Sigmoid colon (tissue), 7 donors: ENCODE data around the gene DNAAF5. TPM values are rescaled to one million over a fixed set of nuclear protein-coding genes. Genes with fewer than 3 reads are reported as not detected.

ENCODE experiments used
- DNase-seq: peaks from one replicate; pipeline ENCODE4 v3.0.0-alpha.2; 2019
- H3K27ac ChIP-seq, 4 donors: fragments of 200-600 bp; sonication (generic); one replicate each; pipeline ENCODE4 v1.5.1; 2016 to 2019; ENCODE audit warnings: mild to moderate bottlenecking in 1 of 4
- H3K27me3 ChIP-seq, 3 donors: fragments of 200-600 bp; sonication (generic); one replicate each; pipeline ENCODE4 v1.5.1; 2019; ENCODE audit warnings: mild to moderate bottlenecking in 1 of 3
- H3K36me3 ChIP-seq, 4 donors: fragments of 200-600 bp; sonication (generic); one replicate each; pipeline ENCODE4 v1.5.1; 2016 to 2019
- H3K4me1 ChIP-seq, 4 donors: fragments of 200-600 bp; sonication (generic); one replicate each; pipeline ENCODE4 v1.5.1; 2017 to 2019
- H3K4me3 ChIP-seq, 4 donors: fragments of 200-600 bp; sonication (generic); one replicate each; pipeline ENCODE4 v1.5.1; 2017 to 2019; ENCODE audit warnings: mild to moderate bottlenecking in 2 of 4, moderate library complexity in 1 of 4
- H3K9me3 ChIP-seq, 4 donors: fragments of 200-600 bp in 3 of 4; sonication (generic) in 3 of 4; one replicate each; pipeline versions ENCODE4 v1.5.1 to v1.6.1; 2013 to 2019
- CTCF ChIP-seq, 4 experiments: fragments of 450-650 bp in 3 of 4; fragments of 200-600 bp in 1 of 4; IDR thresholded peaks; one replicate each; pipeline ENCODE4 v1.5.1; 2016 to 2019; ENCODE audit warnings: antibody characterized with exemption in 4 of 4, mild to moderate bottlenecking in 3 of 4, moderate library complexity in 2 of 4
- EP300 ChIP-seq, 4 donors: sonication (generic); formaldehyde crosslinking; IDR thresholded peaks; one replicate each; pipeline ENCODE4 v1.6.1; 2017; ENCODE audit warnings: antibody characterized with exemption in 4 of 4
- POLR2A ChIP-seq, 2 donors: fragments of 450-650 bp; IDR thresholded peaks; one replicate each; pipeline ENCODE4 v1.6.1; 2016; ENCODE audit warnings: antibody characterized with exemption in 2 of 2, mild to moderate bottlenecking in 2 of 2, moderate library complexity in 2 of 2
- POLR2AphosphoS5 ChIP-seq, 4 donors: sonication (generic); formaldehyde crosslinking; IDR thresholded peaks; one replicate each; pipeline ENCODE4 v1.6.1; 2017; ENCODE audit warnings: antibody characterized with exemption in 4 of 4
- WGBS, 2 donors: extraction: QIAGEN DNeasy Blood & Tissue Kit; methylation state at CpG; one replicate each; pipeline ENCODE4 v1.1.7; 2013; 5-methylcytosine and 5-hydroxymethylcytosine counted together
- intact Hi-C: fragments of 100-400 bp; cut with DNase I; formaldehyde crosslinking; loops from one replicate; pipeline ENCODE4 v1.15.1; 2023
- polyA plus RNA-seq, 3 donors: library from polyadenylated mRNA; stranded (reverse); fragments of 200-250 nt; gene quantifications; one replicate each; pipeline ENCODE4 v1.2.3, GENCODE V29; 2013
- total RNA-seq, 4 donors: library from RNA; depleted of rRNA; stranded (reverse); fragments of >200 nt; gene quantifications; one replicate each; pipeline ENCODE4 v1.1.0, GENCODE V29; 2016
- donor health status: healthy with polysubstance abuse.
- donor health status: Bipolar disorder and iron deficiency.
- donor health status: healthy.

DNAAF5 gene
- total RNA-seq (10 to 100 TPM; 13.2 to 25.4 (median 16.0) TPM), polyA plus RNA-seq (10 to 100 TPM in 1 of 3 donors, 1 to 10 TPM in 2; 7.8 to 23.4 (median 9.7) TPM)

DNA sequence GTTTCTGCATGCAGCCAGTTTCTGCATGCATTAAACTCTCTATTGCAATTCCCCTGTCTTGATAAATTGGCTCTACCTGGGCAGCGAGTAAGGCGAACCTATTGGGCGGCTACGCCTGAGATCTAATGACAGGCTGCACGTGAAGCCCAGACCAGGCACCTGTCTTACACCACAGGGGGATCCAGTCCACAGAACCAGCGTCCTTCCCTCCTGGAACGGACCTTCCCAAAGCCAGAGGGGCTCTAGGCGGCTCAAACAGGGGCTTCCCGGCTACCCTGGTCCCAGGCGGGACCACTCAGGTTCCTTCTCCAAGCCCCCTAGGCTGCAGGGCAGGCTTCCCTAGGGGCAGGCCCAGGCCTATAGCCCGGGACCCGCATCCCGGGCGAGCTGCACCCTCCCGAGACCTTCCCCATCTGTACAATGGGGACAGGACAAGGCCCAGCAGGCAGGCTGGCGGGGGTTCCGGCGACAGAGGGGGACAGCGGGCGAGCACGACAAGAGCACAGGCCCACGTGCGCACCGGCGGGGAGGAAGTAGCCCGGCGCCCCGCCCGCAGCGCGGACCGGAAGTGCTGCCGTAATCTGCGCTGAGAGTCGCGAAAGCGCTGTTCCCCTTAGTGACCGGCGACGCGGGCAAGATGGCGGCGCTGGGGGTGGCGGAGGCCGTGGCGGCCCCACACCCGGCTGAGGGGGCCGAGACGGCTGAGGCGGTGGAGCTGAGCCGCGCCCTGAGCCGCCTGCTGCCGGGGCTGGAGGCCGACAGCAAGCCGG lies at the start of gene DNAAF5:
TSS of gene DNAAF5 (plus strand) at position 616 of the 770 bp plus-strand sequence. CDS start at position 638, 22 bp downstream.
- peak; percentile 91 for DNase-seq
- TF ChIP-seq POLR2AphosphoS5 (IDR thresholded peaks at IDR 0.05) = peak; percentile 47 to 75 (median 72)
- TF ChIP-seq POLR2A (IDR thresholded peaks at IDR 0.05) = no peak
- intact Hi-C loops = loop anchor here (1.0 to 5.0 kb wide), 2 partner anchors 59 to 209 kb away; no protein-coding TSS in a partner anchor
- Histone ChIP-seq H3K9me3 (no peaks in the 10 kb centered on the region), H3K4me3 (peak within 1 kb of the TSS; percentile 29 to 98 (median 96)), H3K4me1 (peaks cover 0 to 27% (median 19%) of the 10 kb centered on the region in 4 donors), H3K36me3 (peaks cover 0 to 23% (median 4%) of the 10 kb centered on the region in 4 donors), H3K27ac (peak within 1 kb of the TSS; percentile 62 to 84 (median 72)), H3K27me3 (no peaks in the 10 kb centered on the region)
- 11 to 12% methylated on average over 56 of the region's 56 CpGs for WGBS, 2 donors

DNA sequence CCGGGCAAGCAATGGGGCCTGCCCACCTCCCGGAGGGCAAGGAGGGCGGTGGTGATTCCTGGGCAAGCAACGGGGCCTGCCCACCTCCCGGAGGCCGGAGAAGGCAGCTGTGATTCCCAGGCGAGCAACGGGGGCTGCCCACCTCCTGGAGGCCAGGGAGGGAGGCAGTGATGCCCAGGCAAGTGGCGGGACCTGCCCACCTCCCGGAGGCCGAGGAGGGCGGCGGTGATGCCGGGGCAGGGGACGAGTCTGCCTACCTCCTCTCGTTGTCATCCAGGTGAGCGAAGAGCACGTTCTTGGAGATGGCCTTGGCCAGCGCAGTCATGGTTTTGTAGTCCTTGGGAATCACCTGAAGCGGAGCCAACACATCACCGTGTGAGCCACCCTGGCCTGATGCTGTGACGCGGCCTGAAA lies 49.5 kb upstream of the DNAAF5 start:
- intact Hi-C loops = no loop called here
- peak; percentile 57 for DNase-seq
- TF ChIP-seq CTCF (IDR thresholded peaks at IDR 0.05) (no peak), EP300 (IDR thresholded peaks at IDR 0.05) (no peak), POLR2A (IDR thresholded peaks at IDR 0.05) (no peak), POLR2AphosphoS5 (IDR thresholded peaks at IDR 0.05) (no peak)
- WGBS, 2 donors = 92 to 98% methylated on average over 23 of the region's 23 CpGs
- no peaks in the 10 kb centered on the region for H3K27me3 ChIP-seq
- no peak overlapping the region for H3K4me3 ChIP-seq
- H3K9me3 ChIP-seq = no peaks in the 10 kb centered on the region
- peaks cover 0 to 16% (median 4%) of the 10 kb centered on the region in 4 donors for H3K4me1 ChIP-seq
- H3K36me3 ChIP-seq = peaks cover 0 to 15% (median 0%) of the 10 kb centered on the region in 4 donors
- peak overlapping the region in 1 of 4 donors; percentile 93 for H3K27ac ChIP-seq

GRCh38 chr7:680411-681127 lies 45.9 kb upstream of the DNAAF5 start:
- Histone ChIP-seq H3K4me3 (no peak overlapping the region), H3K27ac (no peak overlapping the region), H3K4me1 (peaks cover 0 to 5% (median under 1%) of the 10 kb centered on the region in 4 donors), H3K9me3 (peaks cover 0 to 3% (median 0%) of the 10 kb centered on the region in 4 donors), H3K27me3 (no peaks in the 10 kb centered on the region), H3K36me3 (peaks cover 0 to 15% (median 0%) of the 10 kb centered on the region in 4 donors)
- DNase-seq = peak; percentile 56
- WGBS, 2 donors = 97 to 98% methylated on average over 25 of the region's 25 CpGs
- TF ChIP-seq CTCF (IDR thresholded peaks at IDR 0.05) (no peak), POLR2AphosphoS5 (IDR thresholded peaks at IDR 0.05) (no peak), EP300 (IDR thresholded peaks at IDR 0.05) (no peak), POLR2A (IDR thresholded peaks at IDR 0.05) (no peak)
- intact Hi-C loops = no loop called here

DNA sequence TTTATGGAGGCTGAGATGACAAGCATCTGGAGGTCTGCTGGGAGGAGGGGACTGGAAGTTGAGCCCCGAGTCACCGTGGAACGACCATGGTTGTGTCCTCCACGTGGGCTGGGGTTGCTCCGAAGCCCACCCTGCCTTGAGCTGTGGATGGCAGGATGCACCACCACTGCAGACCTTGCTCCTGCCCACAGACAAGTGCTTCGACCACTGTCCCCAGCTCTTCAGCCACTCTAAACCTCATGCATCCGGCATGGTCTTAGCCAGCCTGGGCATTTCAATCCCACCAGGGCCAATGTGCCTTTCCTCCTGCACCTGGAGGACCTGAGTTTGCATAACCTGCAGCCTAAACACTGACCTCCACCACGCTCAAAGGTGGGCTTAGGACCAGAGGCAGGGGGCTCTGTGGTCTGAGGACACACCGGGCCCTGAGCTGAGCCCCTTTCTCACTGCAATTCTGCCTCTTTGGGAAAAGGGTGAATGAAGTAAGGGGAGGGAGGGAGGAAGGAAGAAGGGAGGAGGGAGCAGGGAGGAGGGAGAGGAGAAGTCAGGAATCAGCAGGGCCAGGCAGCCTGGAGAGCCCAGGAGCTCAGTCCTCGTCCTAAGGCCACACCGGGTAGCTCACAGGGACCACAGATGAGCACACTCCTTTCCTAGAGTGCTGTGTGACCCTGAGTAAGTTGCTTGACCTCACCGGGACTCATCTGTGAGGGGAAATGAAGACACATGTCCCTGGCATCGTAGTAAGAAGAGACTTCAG lies 44.8 kb upstream of the DNAAF5 start:
- intact Hi-C loops = no loop called here
- TF ChIP-seq CTCF (IDR thresholded peaks at IDR 0.05) (no peak), POLR2AphosphoS5 (IDR thresholded peaks at IDR 0.05) (no peak), EP300 (IDR thresholded peaks at IDR 0.05) (no peak), POLR2A (IDR thresholded peaks at IDR 0.05) (no peak)
- no peak overlapping the region for H3K4me3 ChIP-seq
- H3K27me3 ChIP-seq = no peaks in the 10 kb centered on the region
- peak; percentile 46 for DNase-seq
- WGBS, 2 donors = 94 to 96% methylated on average over 13 of the region's 13 CpGs
- H3K27ac ChIP-seq = no peak overlapping the region
- no peaks in the 10 kb centered on the region for H3K4me1 ChIP-seq
- H3K9me3 ChIP-seq = peaks cover 0 to 9% (median 2%) of the 10 kb centered on the region in 4 donors
- peaks cover 0 to 12% (median 0%) of the 10 kb centered on the region in 4 donors for H3K36me3 ChIP-seq
